Choroid plexus epithelial cell (primary cell): ENCODE measurements around the gene SPTLC3.

Source experiments
- DNase-seq: peaks from one replicate; pipeline ENCODE4 v3.0.0-alpha.2; 2010; ENCODE audit warnings: low read depth
- H3K4me3 ChIP-seq: 2 replicates; pipeline ENCODE4 v1.5.1; 2011; ENCODE audit warnings: low read depth, mild to moderate bottlenecking, control low read depth, low read length, moderate library complexity
- CTCF ChIP-seq: conservative IDR thresholded peaks from 2 replicates; pipeline ENCODE4 v1.5.1; 2011; ENCODE audit warnings: low read depth, mild to moderate bottlenecking, control low read depth, inconsistent platforms, low read length, moderate library complexity

The SPTLC3 gene

GRCh38 chr20:13041574-13042457 lies 33.0 kb downstream of the SPTLC3 start:
- no peak overlapping the region for H3K4me3 ChIP-seq
- no peak for TF ChIP-seq CTCF
- DNase-seq: peak; percentile 47

GRCh38 chr20:13042458-13042794 lies 33.7 kb downstream of the SPTLC3 start:
- no peak for TF ChIP-seq CTCF
- DNase-seq: no peak
- no peak overlapping the region for H3K4me3 ChIP-seq

GRCh38 chr20:13046409-13046808 lies 37.6 kb downstream of the SPTLC3 start:
- no peak overlapping the region for H3K4me3 ChIP-seq
- TF ChIP-seq CTCF: no peak
- DNase-seq: no peak

- no peak for TF ChIP-seq CTCF
- H3K4me3 ChIP-seq: no peak overlapping the region
- no peak for DNase-seq
Measured at GRCh38 chr20:13054011-13054410, 45.2 kb downstream of the SPTLC3 start.

GRCh38 chr20:13058666-13059389 lies 50.1 kb downstream of the SPTLC3 start:
- no peak overlapping the region for H3K4me3 ChIP-seq
- no peak for DNase-seq
- TF ChIP-seq CTCF: no peak

GRCh38 chr20:13059398-13060136 lies 50.8 kb downstream of the SPTLC3 start:
- no peak overlapping the region for H3K4me3 ChIP-seq
- DNase-seq: no peak
- TF ChIP-seq CTCF: no peak
